Measurements from ENCODE around the gene COL5A2. TPM values are rescaled to one million over a fixed set of nuclear protein-coding genes. Genes with fewer than 3 reads are reported as not detected.

The COL5A2 gene
- total and polyA plus RNA-seq, 10 of the 15 experiments (the other 5 are each of a cell fraction or from before 2014, with no cell fraction given) = 0.04 to 0.85 (median 0.39) TPM

DNA sequence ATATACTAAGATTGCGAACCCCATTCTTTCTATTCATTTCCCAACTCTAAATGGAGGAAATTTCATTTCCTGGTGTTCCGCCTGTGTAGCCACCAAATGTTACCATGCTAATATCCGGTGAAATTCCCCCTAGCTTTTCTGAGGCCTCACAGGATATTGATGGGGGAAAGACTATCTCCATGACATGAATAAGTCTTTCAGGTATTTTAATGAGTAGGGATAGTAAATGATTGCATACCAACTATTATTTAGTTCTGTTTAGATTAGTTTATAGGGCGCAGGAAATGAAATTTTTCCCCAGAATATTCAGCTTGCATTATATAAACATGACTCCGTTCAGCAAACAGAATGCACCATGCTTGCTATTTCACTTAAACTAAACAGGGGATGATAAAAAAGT lies 55.4 kb downstream of the COL5A2 start:
- Histone ChIP-seq H3K27ac (ENCODE audit: control insufficient read depth, insufficient read depth) (no peak overlapping the region), H3K36me3 (ENCODE audit: control insufficient read depth in 2 of 2, insufficient read depth in 2 of 2, low read length in 1 of 2) (no peaks in the 10 kb centered on the region), H3K4me1 (ENCODE audit: control insufficient read depth, insufficient read depth, low read length) (no peaks in the 10 kb centered on the region), H3K79me2 (ENCODE audit: control insufficient read depth, insufficient read depth, low read length) (no peaks in the 10 kb centered on the region), H3K27me3 (replicated peaks in 1 of 2; ENCODE audit: control insufficient read depth in 2 of 2, insufficient read depth in 2 of 2, low read length in 1 of 2) (no peaks in the 10 kb centered on the region), H4K20me1 (ENCODE audit: control insufficient read depth, insufficient read depth) (no peaks in the 10 kb centered on the region), H3K9ac (ENCODE audit: control insufficient read depth, insufficient read depth, low read length) (no peak overlapping the region), H3K4me3 (no peak overlapping the region), H3K9me3 (replicated peaks; ENCODE audit: control insufficient read depth, insufficient read depth, low read length) (no peaks in the 10 kb centered on the region), H3K4me2 (ENCODE audit: control insufficient read depth, insufficient read depth) (no peak overlapping the region), H2AFZ (ENCODE audit: control insufficient read depth, low read depth, low read length) (no peak overlapping the region)
- RAD21 ChIA-PET (ENCODE audit: unreplicated experiment) = no interaction called here
- CTCF ChIA-PET = interaction anchor here (1.0 to 3.2 kb wide), 2 partner anchors 10 to 18 kb away, joined by 3 to 11 read pairs; no protein-coding TSS in a partner anchor
- no peak for TF ChIP-seq SUPT20H (IDR thresholded peaks at IDR 0.05; ENCODE audit: borderline replicate concordance, control insufficient read depth, low read depth, low read length)
- TF ChIP-seq FOS (IDR thresholded peaks at IDR 0.05; ENCODE audit: borderline replicate concordance, extremely low read depth, insufficient read length) = no peak
- TF ChIP-seq BRCA1 (IDR thresholded peaks at IDR 0.05; ENCODE audit: low read depth, low read length) = no peak
- no peak for TF ChIP-seq ZBTB4 (CRISPR knock-in tag; IDR thresholded peaks at IDR 0.05)
- TF ChIP-seq, protein P1, sequence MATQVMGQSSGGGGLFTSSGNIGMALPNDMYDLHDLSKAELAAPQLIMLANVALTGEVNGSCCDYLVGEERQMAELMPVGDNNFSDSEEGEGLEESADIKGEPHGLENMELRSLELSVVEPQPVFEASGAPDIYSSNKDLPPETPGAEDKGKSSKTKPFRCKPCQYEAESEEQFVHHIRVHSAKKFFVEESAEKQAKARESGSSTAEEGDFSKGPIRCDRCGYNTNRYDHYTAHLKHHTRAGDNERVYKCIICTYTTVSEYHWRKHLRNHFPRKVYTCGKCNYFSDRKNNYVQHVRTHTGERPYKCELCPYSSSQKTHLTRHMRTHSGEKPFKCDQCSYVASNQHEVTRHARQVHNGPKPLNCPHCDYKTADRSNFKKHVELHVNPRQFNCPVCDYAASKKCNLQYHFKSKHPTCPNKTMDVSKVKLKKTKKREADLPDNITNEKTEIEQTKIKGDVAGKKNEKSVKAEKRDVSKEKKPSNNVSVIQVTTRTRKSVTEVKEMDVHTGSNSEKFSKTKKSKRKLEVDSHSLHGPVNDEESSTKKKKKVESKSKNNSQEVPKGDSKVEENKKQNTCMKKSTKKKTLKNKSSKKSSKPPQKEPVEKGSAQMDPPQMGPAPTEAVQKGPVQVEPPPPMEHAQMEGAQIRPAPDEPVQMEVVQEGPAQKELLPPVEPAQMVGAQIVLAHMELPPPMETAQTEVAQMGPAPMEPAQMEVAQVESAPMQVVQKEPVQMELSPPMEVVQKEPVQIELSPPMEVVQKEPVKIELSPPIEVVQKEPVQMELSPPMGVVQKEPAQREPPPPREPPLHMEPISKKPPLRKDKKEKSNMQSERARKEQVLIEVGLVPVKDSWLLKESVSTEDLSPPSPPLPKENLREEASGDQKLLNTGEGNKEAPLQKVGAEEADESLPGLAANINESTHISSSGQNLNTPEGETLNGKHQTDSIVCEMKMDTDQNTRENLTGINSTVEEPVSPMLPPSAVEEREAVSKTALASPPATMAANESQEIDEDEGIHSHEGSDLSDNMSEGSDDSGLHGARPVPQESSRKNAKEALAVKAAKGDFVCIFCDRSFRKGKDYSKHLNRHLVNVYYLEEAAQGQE (IDR thresholded peaks at IDR 0.05; ENCODE audit: low read depth, low read length) = no peak
- no peak for TF ChIP-seq GABPA (IDR thresholded peaks at IDR 0.05; ENCODE audit: low read depth)
- no peak for TF ChIP-seq E2F4 (IDR thresholded peaks at IDR 0.05; ENCODE audit: low read depth, low read length)
- TF ChIP-seq EZH2 (IDR thresholded peaks at IDR 0.05; ENCODE audit: borderline replicate concordance, control insufficient read depth, low read depth, low read length) = no peak
- no peak for TF ChIP-seq TCF12 (IDR thresholded peaks at IDR 0.05; ENCODE audit: low read depth, low read length)
- TF ChIP-seq, protein P2, sequence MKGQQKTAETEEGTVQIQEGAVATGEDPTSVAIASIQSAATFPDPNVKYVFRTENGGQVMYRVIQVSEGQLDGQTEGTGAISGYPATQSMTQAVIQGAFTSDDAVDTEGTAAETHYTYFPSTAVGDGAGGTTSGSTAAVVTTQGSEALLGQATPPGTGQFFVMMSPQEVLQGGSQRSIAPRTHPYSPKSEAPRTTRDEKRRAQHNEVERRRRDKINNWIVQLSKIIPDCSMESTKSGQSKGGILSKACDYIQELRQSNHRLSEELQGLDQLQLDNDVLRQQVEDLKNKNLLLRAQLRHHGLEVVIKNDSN (IDR thresholded peaks at IDR 0.05; ENCODE audit: borderline replicate concordance, extremely low read length, insufficient read depth, low read depth, low read length) = no peak
- no peak for TF ChIP-seq SP1 (IDR thresholded peaks at IDR 0.05; ENCODE audit: low read depth, low read length)
- TF ChIP-seq HDAC6 (IDR thresholded peaks at IDR 0.05; ENCODE audit: unreplicated experiment) = no peak
- POLR2A ChIA-PET = no interaction called here
- BruUV-seq (replicated peaks) = no TSS peak
- SMC1A ChIA-PET (ENCODE audit: uncharacterized antibody, unreplicated experiment) = interaction anchor here (0.7 to 0.8 kb wide), 2 partner anchors 12 to 30 kb away, joined by 3 read pairs; no protein-coding TSS in a partner anchor
- FAIRE-seq = no peak
- no peak for ATAC-seq
- WGBS (ENCODE audit: insufficient coverage, insufficient replicate concordance, low lambda C conversion rate, missing lambda C conversion rate) = 53% methylated on average over 5 of the region's 5 CpGs
- intact Hi-C loops (cut with micrococcal nuclease; ENCODE audit: unreplicated experiment) = no loop called here
- DNase-seq (ENCODE audit: low read depth, low spot score) = no peak
- in situ Hi-C loops (cut with MboI) = no loop called here

Data from GM12878 (cell line).